K562 (cell line): ENCODE measurements around the gene SERPINB11.

Experiments
- CREB3L1 ChIP-seq: fragments of 450-650 bp; IDR thresholded peaks from 2 replicates; pipeline ENCODE4 v1.6.1; 2014; ENCODE audit warnings: low read depth, mild to moderate bottlenecking, moderate library complexity, borderline replicate concordance
- CTCF ChIP-seq, 3 experiments: IDR thresholded peaks in 2 of 3; conservative IDR thresholded peaks in 1 of 3; 2 replicates each; pipeline ENCODE4 v1.5.1; 2011 to 2012; ENCODE audit warnings: low read length in 3 of 3, mild to moderate bottlenecking in 3 of 3, control low read depth in 2 of 3, improper control_type of control experiment in 1 of 3, inconsistent platforms in 1 of 3, low read depth in 1 of 3, mixed read lengths in 1 of 3, moderate library complexity in 1 of 3; ENCODE audit not compliant: insufficient read depth in 2 of 3
- SMC3 ChIP-seq: conservative IDR thresholded peaks from 2 replicates; pipeline ENCODE4 v1.6.1; 2011; ENCODE audit warnings: low read depth, low read length, improper control_type of control experiment; ENCODE audit not compliant: insufficient read depth
- ZFP91 ChIP-seq: sonication (generic); formaldehyde crosslinking; IDR thresholded peaks from 2 replicates; pipeline ENCODE4 v1.8.0; 2022; ENCODE audit warnings: mild to moderate bottlenecking, missing genetic modification reagents
- ZNF143 ChIP-seq: sonication (generic); formaldehyde crosslinking; IDR thresholded peaks from 2 replicates; pipeline ENCODE4 v1.9.0; 2022; ENCODE audit warnings: mild to moderate bottlenecking, missing genetic modification reagents
- ZNF644 ChIP-seq: fragments of 200-800 bp; sonication (Bioruptor generic); IDR thresholded peaks from 2 replicates; pipeline ENCODE4 v1.6.1; 2016; ENCODE audit warnings: low read depth, missing genetic modification characterization, missing compliant biosample characterization
- ZNF785 ChIP-seq: fragments of 250-450 bp; sonication (Bioruptor Pico); IDR thresholded peaks from 2 replicates; pipeline ENCODE4 v1.4.0; 2020; ENCODE audit warnings: mild to moderate bottlenecking

GRCh38 chr18:63677500-63678225 lies 25.1 kb upstream of the SERPINB11 start:
- TF ChIP-seq CREB3L1 (no peak), ZFP91 (CRISPR knock-in tag) (no peak), ZNF644 (tag) (no peak), ZNF143 (CRISPR knock-in tag) (no peak), SMC3 (no peak), ZNF785 (CRISPR knock-in tag) (no peak), CTCF (IDR thresholded peaks at IDR 0.05 in 2 of 3, conservative IDR thresholded peaks at IDR 0.05 in 1 of 3; ENCODE audit: insufficient read depth in 2 of 3, low read depth in 1 of 3, low read length in 3 of 3) (no peak)
